Tongue (tissue), 2 donors: ENCODE results near the gene MCOLN1. TPM values are rescaled to one million over a fixed set of nuclear protein-coding genes. Genes with fewer than 3 reads are reported as not detected.

Experiments used
- DNase-seq: peaks from one replicate; pipeline ENCODE4 v3.0.0-alpha.2; 2015
- total RNA-seq: library from RNA; depleted of rRNA; stranded (reverse); fragments of >200 nt; gene quantifications from one replicate; pipeline ENCODE4 v1.2.3, GENCODE V29; 2014

Gene MCOLN1
- total RNA-seq, 1 donor from 2014 or later = 4.2 TPM

DNA sequence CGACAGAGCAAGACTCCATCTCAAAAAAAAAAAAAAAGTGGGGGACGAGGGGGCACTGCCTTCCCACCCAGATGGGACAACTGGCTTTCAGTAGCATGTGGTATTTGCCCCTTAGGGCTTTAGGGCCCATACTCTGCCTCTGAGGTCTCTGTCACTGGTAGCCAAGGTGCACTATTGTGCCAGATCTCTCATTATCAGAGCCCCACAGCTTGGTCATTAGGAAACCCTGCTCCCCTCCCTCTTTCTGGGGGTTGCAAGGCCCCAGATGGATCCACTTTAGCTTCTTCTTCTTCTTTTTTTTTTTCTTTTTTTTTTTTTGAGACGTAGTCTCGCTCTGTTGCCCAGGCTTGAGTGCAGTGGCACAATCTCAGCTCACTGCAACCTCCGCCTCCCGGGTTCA is 17.7 kb upstream of the MCOLN1 start:
- DNase-seq = no peak

DNA sequence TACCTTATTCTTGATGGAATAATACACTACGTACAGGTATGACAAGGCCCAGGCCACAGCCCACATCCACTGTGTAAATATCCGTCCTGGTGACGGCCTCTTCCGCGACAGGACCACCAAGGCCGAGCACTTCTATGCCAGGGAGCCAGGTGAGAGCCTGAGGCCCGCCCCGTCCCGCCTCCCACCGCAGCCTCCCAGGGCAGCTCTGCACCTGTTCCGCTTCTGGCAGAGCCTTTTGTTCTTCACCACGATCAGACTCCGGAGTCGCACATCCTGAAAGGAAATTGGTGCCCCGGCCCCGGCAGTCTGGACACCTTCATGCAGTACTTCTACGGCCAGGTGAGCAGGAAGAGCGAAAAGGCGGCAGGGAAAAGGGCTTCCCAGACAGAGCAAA is 17.1 kb upstream of the MCOLN1 start:
- no peak for DNase-seq

DNA sequence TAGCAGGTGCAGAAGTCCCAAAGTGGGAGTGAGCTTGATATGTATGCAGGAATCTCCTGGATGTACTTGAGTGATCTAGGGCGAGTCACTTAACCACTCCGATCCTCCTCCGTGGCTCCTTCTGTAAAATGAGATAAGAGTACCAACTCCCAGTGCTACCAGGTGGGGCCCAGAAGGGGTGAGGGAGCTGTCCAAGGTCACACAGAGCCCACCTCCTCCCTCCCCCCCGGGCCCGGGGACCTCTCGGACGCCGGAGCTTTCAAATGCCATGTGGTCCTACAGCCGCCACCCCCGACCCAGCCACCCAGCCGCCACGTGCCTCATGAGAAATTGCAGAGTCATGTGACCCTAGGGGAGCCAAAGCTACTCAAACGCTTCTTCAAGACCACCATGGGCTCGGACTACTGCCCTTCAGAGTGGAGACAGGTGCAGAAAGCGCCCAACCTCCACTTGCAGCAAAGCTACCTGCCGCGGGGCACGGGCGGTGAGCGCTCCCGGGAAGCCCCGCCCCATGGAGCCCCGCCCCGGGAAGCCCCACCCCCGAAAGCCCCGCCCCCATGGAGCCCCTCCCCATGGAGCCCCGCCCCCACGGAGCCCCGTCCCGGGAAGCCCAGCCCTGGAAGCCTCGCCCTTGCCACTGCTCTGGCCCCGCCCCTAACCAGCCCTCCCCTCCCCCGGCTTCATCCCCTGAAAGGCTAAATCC is 16.6 kb upstream of the MCOLN1 start:
- DNase-seq = no peak

GRCh38 chr19:7506385-7507328 is 15.8 kb upstream of the MCOLN1 start:
- peak; percentile 36 for DNase-seq

GRCh38 chr19:7507884-7508283 is 14.5 kb upstream of the MCOLN1 start:
- DNase-seq = no peak

DNA sequence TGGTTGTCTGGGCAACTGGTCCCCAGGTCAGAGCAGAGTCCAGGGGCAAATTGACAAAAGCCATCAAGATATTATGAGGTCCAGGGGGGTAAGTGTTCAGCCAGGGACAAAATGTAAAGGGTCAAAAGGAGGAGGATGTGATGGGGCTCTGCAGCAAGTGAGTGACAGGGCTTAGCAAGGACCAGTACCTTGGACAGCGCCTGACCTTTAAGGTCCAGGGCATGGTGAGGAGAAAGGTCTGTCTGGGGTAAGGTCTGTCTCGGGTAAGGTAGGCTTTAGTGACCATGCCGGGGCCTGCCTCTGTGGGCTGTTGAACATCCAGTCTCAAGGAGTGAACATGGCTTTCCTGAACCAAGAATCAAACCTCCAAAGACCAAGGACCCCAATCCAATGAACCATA is 12.8 kb upstream of the MCOLN1 start:
- DNase-seq = no peak

GRCh38 chr19:7512400-7512851 is 10.0 kb upstream of the MCOLN1 start:
- no peak for DNase-seq

DNA sequence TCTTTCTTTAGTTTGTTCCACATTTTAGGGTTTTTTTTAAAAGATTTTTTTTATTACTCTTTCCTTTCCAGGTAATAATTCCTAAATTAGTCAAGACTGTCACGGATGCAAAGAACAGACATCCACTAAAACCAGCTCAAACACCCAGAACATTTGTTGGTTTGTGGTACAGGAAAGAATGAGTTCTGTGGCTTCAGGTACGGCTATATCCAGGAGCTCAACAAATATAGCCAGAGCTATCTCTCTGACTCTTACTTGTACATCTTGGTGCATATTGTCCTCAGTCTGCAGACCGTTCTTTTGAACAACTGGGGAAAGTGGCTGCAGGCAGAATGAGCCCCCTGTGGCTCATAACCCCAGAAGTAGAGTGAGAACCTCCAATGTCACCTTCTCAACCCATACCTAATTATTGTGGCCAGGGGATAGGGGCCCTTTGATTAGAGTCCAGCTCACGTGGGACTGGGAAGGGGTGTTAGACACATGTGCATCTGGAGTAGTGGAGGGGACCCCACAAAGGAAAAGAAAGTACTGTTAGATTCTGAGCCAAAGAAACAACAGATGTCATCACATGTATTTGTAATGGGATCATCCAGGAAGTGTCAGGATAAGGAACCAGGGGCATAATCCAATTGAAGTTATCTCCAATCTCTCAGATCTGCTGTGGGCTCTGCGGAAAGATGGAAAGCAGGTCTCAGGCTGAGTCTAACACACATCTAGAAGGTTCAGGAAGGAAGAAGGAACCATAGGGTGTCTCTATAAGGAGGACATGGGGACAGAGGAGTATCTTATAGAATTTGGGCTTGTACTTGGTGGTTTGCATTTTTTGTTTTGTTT is 8.4 kb upstream of the MCOLN1 start:
- no peak for DNase-seq

GRCh38 chr19:7515110-7515644 is 7.2 kb upstream of the MCOLN1 start:
- peak; percentile 51 for DNase-seq

- peak; percentile 90 for DNase-seq
These were observed 6.7 kb upstream of the MCOLN1 start, which contains the start of gene ZNF358 for GRCh38 chr19:7515645-7516151. Gene ZNF358, plus strand, starts transcription at chr19:7516103. Its CDS starts 3,140 bp downstream, at chr19:7519243.

DNA sequence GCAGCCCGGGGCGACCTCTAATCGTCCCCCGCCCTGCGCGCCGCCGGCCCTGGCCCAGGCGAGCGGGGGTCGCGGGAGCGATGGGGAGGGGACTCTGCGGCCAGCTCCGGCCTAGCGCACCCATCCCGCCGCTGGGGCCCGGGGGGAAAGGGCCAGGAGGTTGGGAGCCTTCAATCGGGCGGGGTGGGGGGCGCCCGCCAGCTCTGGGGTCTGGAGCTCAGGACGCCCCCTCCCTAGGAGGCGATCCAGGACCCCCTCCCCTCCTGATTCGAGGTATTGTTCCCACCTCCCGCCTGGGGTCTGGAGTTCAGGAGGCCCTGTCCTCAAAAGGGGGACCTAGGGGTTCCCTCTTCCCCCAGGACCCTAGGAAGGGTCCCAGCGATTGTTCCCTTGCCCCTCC is 6.1 kb upstream of the MCOLN1 start:
- no peak for DNase-seq

DNA sequence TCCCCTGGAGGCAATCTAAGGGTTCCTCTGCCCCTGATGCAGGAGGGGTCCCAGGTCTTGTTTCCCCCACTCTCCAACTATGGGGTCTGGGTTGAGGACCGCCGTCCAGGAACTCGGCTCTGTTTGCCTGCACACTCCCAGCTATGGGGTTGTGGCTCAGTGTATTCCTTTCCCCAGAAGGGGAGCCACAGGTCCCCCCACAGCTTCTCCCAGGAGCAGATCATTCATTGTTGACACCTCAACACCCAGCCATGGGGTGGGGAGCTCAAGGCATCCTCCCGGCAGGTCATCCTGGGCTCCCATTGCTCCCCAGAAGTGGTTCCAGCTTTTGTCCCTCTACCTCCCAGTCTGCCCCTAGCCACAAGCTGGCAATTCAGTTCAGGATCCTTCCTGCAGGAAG is 5.5 kb upstream of the MCOLN1 start:
- no peak for DNase-seq

- DNase-seq = no peak
These were observed 2.9 kb upstream of the MCOLN1 start for GRCh38 chr19:7519361-7520130.

DNA sequence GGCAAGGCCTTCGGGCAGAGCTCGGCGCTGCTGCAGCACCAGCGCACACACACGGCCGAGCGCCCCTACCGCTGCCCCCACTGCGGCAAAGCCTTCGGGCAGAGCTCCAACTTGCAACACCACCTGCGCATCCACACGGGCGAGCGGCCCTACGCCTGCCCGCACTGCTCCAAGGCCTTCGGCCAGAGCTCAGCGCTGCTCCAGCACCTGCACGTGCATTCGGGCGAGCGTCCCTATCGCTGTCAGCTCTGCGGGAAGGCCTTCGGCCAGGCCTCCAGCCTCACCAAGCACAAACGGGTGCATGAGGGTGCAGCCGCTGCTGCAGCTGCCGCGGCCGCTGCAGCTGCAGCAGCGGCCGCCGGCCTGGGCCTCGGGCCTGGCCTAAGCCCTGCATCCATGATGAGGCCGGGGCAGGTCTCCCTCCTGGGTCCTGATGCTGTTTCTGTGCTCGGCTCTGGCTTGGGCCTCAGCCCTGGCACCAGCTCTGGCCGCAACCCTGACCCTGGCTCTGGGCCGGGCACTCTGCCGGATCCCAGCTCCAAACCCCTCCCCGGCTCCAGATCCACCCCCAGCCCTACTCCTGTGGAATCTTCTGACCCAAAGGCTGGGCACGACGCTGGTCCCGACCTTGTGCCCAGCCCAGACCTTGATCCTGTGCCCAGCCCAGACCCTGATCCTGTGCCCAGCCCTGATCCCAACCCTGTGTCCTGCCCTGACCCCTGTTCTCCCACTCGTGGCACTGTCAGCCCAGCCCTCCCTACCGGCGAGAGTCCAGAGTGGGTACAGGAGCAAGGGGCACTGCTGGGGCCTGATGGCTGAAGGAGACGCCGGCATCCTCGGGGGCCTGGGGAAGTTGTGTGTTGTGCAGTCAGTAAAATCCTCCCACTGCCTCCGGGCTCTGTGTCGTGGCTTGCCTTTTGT is 2.0 kb upstream of the MCOLN1 start:
- no peak for DNase-seq

DNA sequence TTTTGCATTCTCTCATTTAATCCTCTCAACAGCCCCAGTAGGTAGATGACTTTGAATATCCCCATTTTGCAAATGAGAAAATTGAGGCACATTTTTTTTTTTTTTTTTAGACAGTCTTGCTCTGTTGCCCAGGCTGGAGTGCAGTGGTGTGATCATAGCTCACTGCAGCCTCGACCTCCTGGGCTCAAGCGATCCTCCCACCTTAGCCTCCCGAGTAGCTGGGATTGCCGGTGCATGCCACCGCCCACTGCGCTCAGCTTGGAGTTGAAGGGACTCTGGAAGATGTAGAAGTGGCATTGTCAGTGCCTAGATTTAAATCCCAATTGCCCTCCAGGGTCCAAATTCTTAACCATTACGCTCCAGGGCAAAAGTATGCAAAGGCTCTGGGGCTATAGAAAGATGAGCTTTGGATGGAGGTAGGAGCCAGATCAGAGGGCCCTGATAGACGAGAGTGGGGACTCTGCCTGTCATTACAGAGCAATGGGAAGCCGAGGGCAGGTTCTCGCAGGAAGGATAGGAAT is 813 bp upstream of the MCOLN1 start:
- no peak for DNase-seq

DNA sequence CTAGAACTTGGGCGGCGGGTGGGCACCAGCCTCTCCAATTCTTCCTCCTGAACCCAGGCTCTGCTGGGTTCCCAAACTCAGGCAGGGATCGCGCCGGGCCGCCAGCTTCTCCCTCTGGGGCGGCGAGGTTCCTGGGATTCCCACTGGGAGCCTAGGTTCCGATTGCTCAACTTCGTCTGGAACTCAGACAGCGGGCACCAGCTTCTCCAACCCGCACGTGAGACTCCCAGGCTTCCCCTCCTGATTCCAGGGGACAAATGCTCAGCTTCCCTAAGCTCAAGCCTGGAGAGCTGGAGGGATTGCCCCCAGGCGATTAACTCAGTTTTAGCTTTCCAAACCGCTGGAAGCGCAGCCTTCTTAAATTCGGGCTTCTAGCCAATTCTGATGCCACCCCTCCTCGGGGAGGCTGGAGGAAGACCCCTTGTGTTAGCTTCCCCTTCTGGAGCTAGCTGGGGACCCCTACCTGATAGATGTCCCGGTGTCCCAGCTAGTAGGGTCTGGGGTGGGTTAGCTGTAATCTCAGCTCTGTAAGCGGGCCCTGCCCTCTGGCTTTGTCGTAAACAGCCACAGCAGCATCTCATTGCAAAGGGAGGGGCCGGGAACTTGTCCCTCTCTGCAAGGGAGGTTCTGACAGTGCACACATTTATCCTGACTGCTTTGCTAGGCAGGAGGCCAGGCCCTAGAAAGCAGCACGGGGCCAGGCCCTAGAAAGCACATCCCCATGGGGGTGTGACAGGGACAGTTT is 671 bp downstream of the MCOLN1 start:
- DNase-seq = no peak

DNA sequence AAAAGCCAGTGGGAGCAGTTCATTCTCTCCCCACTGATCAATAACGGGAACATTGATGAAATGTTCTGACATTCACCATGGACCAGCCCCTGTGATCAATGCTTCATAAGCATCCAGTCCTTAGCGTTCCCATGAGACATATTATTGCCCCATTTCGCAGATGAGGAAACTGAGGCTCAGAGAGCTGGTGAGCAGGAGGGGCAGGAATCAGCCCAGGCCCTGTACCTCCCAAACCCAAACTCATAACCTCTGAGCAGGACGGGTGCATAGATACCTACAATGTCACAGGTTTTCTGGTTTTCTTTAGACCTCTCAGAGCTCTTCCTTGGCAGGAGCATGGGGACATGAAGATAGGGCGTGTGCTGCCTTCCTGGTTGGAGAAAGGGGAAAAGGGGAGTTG is 2.1 kb downstream of the MCOLN1 start:
- DNase-seq = no peak

DNA sequence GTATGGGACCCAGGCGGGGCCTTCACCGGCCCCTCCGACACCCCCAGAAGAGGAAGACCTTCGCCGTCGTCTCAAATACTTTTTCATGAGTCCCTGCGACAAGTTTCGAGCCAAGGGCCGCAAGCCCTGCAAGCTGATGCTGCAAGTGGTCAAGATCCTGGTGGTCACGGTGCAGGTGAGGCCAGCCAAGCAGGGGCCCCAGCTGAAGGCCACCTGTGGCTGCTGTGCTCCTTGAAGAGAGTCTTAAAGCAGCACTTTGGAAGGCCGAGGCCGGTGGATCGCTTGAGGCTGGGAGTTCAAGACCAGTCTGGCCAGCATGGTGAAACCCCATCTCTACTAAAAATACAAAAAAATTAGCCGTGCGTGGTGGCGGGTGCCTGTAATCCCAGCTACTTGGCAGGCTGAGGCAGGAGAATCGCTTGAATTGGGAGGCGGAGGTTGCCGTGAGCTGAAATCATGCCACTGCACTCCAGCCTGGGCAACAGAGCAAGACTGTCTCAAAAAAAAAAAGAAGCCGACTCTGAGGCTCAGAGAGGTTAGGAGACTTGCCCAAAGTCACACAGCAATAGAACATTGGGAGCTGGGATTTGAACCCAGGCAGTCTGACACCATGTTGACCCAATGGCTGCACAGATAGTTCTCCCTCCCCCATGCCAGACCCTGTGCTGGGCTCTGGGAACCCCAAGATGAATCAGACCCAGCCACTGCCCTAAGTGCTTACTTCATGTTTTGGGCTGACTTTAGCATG is 2.7 kb downstream of the MCOLN1 start:
- DNase-seq = no peak
